Panc1 (cell line): ENCODE data around the gene ADGRL1. TPM values are rescaled to one million over a fixed set of nuclear protein-coding genes. Genes with fewer than 3 reads are reported as not detected.
"Not testable (repeated sequence)": the region's sequence is repeated elsewhere in the genome, so short reads cannot be mapped to it uniquely, and the experiment has no call there.

Experiments
- ATAC-seq: fragments of 200-7000 bp; cut with Tn5 transposase; 2 replicates; pipeline ENCODE4 v1.9.1; 2020; ENCODE audit warnings: mild to moderate bottlenecking, moderate library complexity
- BruUV-seq: library from RNA; stranded (reverse); fragments of 400-500 nt; replicated peaks from 2 replicates; lab custom pipeline; 2021; lab: Mats Ljungman, UMichigan
- CTCF ChIA-PET: fragments of 300-600 bp; sonication (Branson Sonifier 250); formaldehyde crosslinking; loops from one replicate; lab custom pipeline; 2022; ENCODE audit warnings: antibody characterized with exemption; lab: Charles Lee
- POLR2A ChIA-PET: fragments of 300-600 bp; sonication (Branson Sonifier 250); formaldehyde crosslinking; loops from one replicate; lab custom pipeline; 2022; ENCODE audit warnings: antibody characterized with exemption; lab: Charles Lee
- DNase-seq: peaks from one replicate; pipeline ENCODE4 v3.0.0-alpha.2; 2010; ENCODE audit warnings: low read depth, low spot score
- H3K27ac ChIP-seq: 2 replicates; pipeline ENCODE4 v1.5.1; 2011; ENCODE audit warnings: mild to moderate bottlenecking, low read length, inconsistent platforms
- H3K27me3 ChIP-seq: fragments of 200-500 bp; sonication (Bioruptor generic); 2 replicates; pipeline ENCODE4 v1.6.0; 2014; ENCODE audit warnings: low read length, inconsistent platforms; ENCODE audit not compliant: control insufficient read depth, insufficient read depth
- H3K36me3 ChIP-seq: fragments of 200-500 bp; sonication (Bioruptor generic); 2 replicates; pipeline ENCODE4 v1.5.1; 2014; ENCODE audit warnings: inconsistent platforms, mild to moderate bottlenecking, low read length, moderate library complexity; ENCODE audit not compliant: control insufficient read depth, insufficient read depth
- H3K4me1 ChIP-seq: 2 replicates; pipeline ENCODE4 v1.5.1; 2011; ENCODE audit warnings: inconsistent platforms, mild to moderate bottlenecking, low read length, moderate library complexity; ENCODE audit not compliant: control insufficient read depth, insufficient read depth
- H3K4me3 ChIP-seq, 2 experiments: 2 replicates each; pipeline ENCODE4 v1.5.1; 2011 to 2012; ENCODE audit warnings: low read depth in 2 of 2, low read length in 2 of 2, mild to moderate bottlenecking in 2 of 2, inconsistent platforms in 1 of 2, moderate library complexity in 1 of 2
- H3K9me3 ChIP-seq: fragments of 200-500 bp; sonication (Bioruptor generic); 2 replicates; pipeline ENCODE4 v1.5.1; 2014; ENCODE audit warnings: low read depth, mild to moderate bottlenecking, inconsistent platforms, low read length, moderate library complexity; ENCODE audit not compliant: control insufficient read depth, insufficient read depth
- POLR2AphosphoS5 ChIP-seq: IDR thresholded peaks from 2 replicates; pipeline ENCODE4 v1.6.1; 2012; ENCODE audit warnings: mild to moderate bottlenecking, low read depth, low read length, moderate library complexity
- SIN3A ChIP-seq: IDR thresholded peaks from 2 replicates; pipeline ENCODE4 v1.6.1; 2012; ENCODE audit warnings: low read depth, mild to moderate bottlenecking, low read length, moderate library complexity, borderline replicate concordance; ENCODE audit not compliant: insufficient read depth
- TCF7L2 ChIP-seq: IDR thresholded peaks from 2 replicates; pipeline ENCODE4 v1.6.1; 2011; ENCODE audit warnings: mild to moderate bottlenecking, low read depth, low read length, inconsistent platforms
- in situ Hi-C: cut with HindIII; loops from 2 replicates; pipeline ENCODE4 v1.10.0; 2016; ENCODE audit warnings: low sequenced_read_pairs, low pct_unique_long_range_greater_than_20kb
- intact Hi-C: fragments of 100-400 bp; cut with micrococcal nuclease; formaldehyde crosslinking; loops from one replicate; pipeline ENCODE4 v1.10.0; 2022; ENCODE audit not compliant: unreplicated experiment
- total RNA-seq: library from RNA; stranded (reverse); gene quantifications from one replicate; pipeline ENCODE4 v1.2.1, GENCODE V29; 2021; ENCODE audit not compliant: unreplicated experiment
- TF ChIP-seq, protein P1 (sequence below), 2 experiments: IDR thresholded peaks; 2 replicates each; pipeline ENCODE4 v1.6.1; 2011 to 2012; ENCODE audit warnings: low read depth in 2 of 2, control low read depth in 1 of 2, low read length in 1 of 2, mild to moderate bottlenecking in 1 of 2, moderate library complexity in 1 of 2; ENCODE audit not compliant: insufficient read depth in 1 of 2

The ADGRL1 gene
- total RNA-seq, 1 experiment from 2014 or later, result 37.7 TPM

DNA sequence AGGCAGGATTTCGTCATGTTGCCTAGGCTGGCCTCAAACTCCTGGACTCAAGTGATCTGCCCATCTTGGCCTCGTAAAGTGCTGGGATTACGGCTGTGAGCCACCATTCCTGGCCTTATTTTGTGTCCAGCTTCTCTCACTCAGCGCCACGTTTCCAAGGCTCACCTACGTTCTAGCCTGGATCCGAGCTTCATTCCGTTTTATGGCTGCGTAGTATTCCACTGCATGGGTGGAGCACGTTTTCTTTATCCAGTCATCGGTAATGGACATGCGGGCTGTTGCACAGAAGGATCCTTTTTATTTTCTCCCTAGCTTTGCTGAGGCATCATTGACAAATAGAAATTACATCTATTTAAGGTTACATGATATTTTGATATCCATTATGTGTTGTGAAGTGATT, 16.6 kb downstream of the ADGRL1 start:
- ChIA-PET POLR2A (no interaction called here), CTCF (no interaction called here)
- no TSS peak for BruUV-seq
- no peaks in the 10 kb centered on the region for H3K27me3 ChIP-seq
- H3K36me3 ChIP-seq, result no peaks in the 10 kb centered on the region
- no peak for DNase-seq
- ATAC-seq, result no peak
- in situ Hi-C loops, result no loop called here
- no peaks in the 10 kb centered on the region for H3K4me1 ChIP-seq
- no peak for TF ChIP-seq POLR2AphosphoS5
- TF ChIP-seq, protein P1, sequence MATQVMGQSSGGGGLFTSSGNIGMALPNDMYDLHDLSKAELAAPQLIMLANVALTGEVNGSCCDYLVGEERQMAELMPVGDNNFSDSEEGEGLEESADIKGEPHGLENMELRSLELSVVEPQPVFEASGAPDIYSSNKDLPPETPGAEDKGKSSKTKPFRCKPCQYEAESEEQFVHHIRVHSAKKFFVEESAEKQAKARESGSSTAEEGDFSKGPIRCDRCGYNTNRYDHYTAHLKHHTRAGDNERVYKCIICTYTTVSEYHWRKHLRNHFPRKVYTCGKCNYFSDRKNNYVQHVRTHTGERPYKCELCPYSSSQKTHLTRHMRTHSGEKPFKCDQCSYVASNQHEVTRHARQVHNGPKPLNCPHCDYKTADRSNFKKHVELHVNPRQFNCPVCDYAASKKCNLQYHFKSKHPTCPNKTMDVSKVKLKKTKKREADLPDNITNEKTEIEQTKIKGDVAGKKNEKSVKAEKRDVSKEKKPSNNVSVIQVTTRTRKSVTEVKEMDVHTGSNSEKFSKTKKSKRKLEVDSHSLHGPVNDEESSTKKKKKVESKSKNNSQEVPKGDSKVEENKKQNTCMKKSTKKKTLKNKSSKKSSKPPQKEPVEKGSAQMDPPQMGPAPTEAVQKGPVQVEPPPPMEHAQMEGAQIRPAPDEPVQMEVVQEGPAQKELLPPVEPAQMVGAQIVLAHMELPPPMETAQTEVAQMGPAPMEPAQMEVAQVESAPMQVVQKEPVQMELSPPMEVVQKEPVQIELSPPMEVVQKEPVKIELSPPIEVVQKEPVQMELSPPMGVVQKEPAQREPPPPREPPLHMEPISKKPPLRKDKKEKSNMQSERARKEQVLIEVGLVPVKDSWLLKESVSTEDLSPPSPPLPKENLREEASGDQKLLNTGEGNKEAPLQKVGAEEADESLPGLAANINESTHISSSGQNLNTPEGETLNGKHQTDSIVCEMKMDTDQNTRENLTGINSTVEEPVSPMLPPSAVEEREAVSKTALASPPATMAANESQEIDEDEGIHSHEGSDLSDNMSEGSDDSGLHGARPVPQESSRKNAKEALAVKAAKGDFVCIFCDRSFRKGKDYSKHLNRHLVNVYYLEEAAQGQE (IDR thresholded peaks at IDR 0.05; ENCODE audit: insufficient read depth in 1 of 2, low read depth in 2 of 2, low read length in 1 of 2), result no peak
- no peak for TF ChIP-seq TCF7L2
- intact Hi-C loops, result no loop called here
- H3K9me3 ChIP-seq, result no peaks in the 10 kb centered on the region
- H3K27ac ChIP-seq, result no peak overlapping the region
- H3K4me3 ChIP-seq, result no peak overlapping the region

DNA sequence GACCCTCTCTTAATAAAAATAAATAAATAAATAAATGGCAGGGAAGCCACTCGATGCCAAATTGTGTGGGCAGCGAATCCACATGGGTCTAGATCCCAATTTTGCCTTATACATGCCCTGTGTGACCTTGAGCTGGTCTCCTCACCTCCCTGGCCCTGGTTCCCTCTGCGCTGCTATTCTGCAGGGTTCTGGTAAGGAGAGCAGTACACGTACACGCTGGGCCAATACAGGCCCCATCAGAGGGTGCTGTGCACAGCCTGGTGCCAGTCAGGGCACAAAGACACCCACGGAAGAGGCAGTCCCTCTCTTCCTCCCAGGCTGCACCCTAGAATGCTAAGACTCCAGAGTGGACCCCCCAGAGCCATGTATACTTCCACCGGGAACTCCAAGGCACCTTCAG, 17.9 kb downstream of the ADGRL1 start:
- H3K27ac ChIP-seq, CTCF ChIA-PET, H3K4me3 ChIP-seq, BruUV-seq, H3K27me3 ChIP-seq, H3K4me1 ChIP-seq, ATAC-seq, intact Hi-C loops, POLR2A ChIA-PET, DNase-seq, H3K36me3 ChIP-seq, H3K9me3 ChIP-seq, in situ Hi-C loops: not testable (repeated sequence)

DNA sequence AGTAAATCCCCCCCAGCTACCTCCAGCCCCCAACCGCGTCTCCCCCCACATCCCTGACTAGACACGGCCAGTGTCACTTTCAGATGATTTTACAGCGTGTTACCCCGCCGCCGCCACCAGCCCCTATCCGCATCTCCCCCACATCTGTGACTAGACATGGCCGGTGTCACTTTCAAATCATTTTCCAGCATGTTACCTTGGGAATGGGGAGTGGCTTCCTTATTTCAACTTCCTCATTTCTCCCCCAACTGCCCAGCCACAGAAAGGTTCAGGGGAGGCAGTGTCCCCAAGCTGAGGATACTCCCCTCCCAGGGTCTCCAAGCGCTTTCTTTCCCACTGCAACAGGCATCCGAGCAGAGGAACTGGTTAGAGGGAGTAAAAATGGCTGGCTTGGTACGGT, 18.4 kb downstream of the ADGRL1 start:
- intact Hi-C loops (no loop called here), in situ Hi-C loops (no loop called here)
- no peak for ATAC-seq
- Histone ChIP-seq H3K4me1 (no peaks in the 10 kb centered on the region), H3K27me3 (no peaks in the 10 kb centered on the region), H3K4me3 (no peak overlapping the region), H3K36me3 (no peaks in the 10 kb centered on the region), H3K9me3 (no peaks in the 10 kb centered on the region), H3K27ac (no peak overlapping the region)
- ChIA-PET CTCF (no interaction called here), POLR2A (interaction anchor here (0.6 kb wide), 1 partner anchor 222 kb away, joined by 3 read pairs; no protein-coding TSS in a partner anchor)
- no peak for DNase-seq
- no TSS peak for BruUV-seq
- TF ChIP-seq, protein P1 (IDR thresholded peaks at IDR 0.05; ENCODE audit: insufficient read depth in 1 of 2, low read depth in 2 of 2, low read length in 1 of 2), result no peak
- TF ChIP-seq POLR2AphosphoS5 (no peak), SIN3A (no peak)

DNA sequence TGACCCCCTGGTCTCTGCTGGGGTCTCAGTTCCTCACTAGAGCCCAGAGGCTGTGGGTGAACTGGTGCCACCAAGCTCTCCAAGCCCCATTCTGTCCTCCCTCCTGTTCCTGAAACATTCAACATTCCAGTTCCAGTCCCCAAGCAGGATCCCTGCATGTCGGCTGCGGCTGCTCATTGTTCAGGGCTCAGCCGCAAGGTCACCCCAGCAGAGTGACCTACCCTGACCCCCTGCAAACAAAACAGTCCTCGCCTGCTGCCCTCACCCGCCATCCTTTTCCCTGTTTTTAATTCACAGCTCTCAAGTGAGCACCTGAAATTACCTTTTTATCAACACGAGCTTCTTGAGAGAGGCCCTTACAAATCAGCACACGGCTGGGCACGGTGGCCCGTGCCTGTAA, 19.3 kb downstream of the ADGRL1 start:
- in situ Hi-C loops, result not testable (repeated sequence)

DNA sequence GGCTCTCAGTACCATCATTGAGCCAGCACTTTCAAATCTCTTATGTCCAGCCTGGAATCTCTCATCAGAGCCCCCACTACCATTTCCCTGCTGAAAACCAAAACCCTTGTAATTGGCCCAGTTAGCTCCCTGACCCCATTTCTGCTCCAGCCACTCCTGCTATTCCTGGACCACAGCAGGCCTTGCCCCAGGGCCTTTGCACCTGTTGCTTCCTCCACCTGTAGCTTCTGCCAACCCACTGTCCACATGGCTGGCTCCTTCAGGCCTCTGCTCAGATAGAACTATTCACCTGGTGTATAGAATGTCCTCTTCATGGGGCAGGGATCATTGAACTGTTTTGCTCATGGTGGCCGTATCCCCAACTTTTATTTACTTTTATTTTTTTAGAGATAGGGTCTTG, 20.3 kb downstream of the ADGRL1 start:
- ATAC-seq, DNase-seq, POLR2A ChIA-PET, H3K9me3 ChIP-seq, H3K27me3 ChIP-seq, intact Hi-C loops, H3K4me3 ChIP-seq, H3K27ac ChIP-seq, BruUV-seq, H3K4me1 ChIP-seq, H3K36me3 ChIP-seq, in situ Hi-C loops: not testable (repeated sequence)
- CTCF ChIA-PET, result interaction anchor here (0.6 kb wide), 1 partner anchor 178 kb away, joined by 4 read pairs; no protein-coding TSS in a partner anchor

More for the DNA sequence above, 19.3 kb downstream of the ADGRL1 start:
- POLR2A ChIA-PET, H3K36me3 ChIP-seq, CTCF ChIA-PET, H3K4me3 ChIP-seq, H3K4me1 ChIP-seq, intact Hi-C loops, H3K27me3 ChIP-seq, DNase-seq, H3K9me3 ChIP-seq, H3K27ac ChIP-seq, ATAC-seq, BruUV-seq: not testable (repeated sequence)
